GM19043 (cell line): ENCODE data around the gene BUD23.
"Not testable (repeated sequence)": the region's sequence is repeated elsewhere in the genome, so short reads cannot be mapped to it uniquely, and the experiment has no call there.

ENCODE experiments used
- ATAC-seq: cut with Tn5 transposase; IDR thresholded peaks from one replicate; pipeline ENCODE4 v1.9.1; 2021; ENCODE audit warnings: low read depth; ENCODE audit not compliant: unreplicated experiment

BUD23 gene, protein sequence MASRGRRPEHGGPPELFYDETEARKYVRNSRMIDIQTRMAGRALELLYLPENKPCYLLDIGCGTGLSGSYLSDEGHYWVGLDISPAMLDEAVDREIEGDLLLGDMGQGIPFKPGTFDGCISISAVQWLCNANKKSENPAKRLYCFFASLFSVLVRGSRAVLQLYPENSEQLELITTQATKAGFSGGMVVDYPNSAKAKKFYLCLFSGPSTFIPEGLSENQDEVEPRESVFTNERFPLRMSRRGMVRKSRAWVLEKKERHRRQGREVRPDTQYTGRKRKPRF

DNA sequence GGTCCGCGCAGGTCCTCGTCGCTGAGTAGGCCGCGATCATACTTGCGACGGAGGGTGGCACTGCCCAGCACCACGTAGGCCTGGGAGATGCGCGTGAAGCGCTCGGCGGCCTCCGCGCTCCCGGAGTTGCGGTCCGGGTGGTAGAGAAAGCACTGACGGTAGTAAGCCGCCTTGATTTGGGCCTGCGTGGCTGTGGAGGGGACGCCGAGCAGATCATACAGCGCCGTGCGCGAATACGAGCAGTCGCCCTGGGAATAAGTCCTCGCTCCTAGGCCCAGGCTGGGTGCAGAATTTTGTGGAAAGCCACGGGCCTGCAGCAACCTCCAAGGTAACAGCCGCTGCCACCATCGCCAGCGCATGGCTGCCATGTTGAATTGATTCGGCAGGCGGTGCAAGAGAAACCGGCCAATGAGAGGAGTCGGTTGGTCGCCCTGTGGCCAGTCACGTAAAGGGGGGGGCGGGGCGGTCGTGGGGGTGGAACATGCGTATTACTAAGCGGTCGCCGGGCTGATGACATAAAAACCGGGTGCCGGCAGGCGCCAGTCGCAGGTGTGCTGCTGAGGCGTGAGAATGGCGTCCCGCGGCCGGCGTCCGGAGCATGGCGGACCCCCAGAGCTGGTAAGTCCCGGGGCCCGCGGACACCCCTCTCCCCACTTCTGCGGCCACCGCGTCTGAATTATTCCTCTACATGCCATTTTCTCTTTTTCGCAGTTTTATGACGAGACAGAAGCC is at the start of gene BUD23, which contains the start of gene DNAJC30:
Gene BUD23 (plus strand): TSS at position 542 of the 732 bp plus-strand sequence. CDS start 29 bp downstream, at position 571.
Gene DNAJC30 (minus strand): TSS at position 398 of the 732 bp plus-strand sequence. CDS start 30 bp downstream, at position 368.
- peak; percentile 94 for ATAC-seq

DNA sequence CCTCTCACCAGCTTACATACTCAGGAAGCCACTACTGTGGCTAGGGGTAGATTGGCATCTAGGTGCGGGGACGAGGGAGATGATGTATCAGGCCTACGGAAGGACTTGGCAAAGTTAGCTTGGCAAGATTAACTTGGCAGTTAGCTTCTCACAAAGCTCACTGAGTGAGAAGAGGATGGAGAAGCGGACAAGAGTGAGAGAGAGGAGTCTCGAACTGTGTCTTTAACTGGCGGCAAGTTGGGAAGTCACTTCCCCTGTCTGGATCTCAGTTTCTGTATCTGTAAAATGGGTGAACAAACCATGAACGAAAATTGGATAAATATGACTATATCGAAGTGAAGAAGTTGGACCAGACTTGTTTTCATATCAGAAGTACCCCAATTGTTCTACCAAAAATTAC is 49.6 kb upstream of the BUD23 start:
- ATAC-seq = no peak

DNA sequence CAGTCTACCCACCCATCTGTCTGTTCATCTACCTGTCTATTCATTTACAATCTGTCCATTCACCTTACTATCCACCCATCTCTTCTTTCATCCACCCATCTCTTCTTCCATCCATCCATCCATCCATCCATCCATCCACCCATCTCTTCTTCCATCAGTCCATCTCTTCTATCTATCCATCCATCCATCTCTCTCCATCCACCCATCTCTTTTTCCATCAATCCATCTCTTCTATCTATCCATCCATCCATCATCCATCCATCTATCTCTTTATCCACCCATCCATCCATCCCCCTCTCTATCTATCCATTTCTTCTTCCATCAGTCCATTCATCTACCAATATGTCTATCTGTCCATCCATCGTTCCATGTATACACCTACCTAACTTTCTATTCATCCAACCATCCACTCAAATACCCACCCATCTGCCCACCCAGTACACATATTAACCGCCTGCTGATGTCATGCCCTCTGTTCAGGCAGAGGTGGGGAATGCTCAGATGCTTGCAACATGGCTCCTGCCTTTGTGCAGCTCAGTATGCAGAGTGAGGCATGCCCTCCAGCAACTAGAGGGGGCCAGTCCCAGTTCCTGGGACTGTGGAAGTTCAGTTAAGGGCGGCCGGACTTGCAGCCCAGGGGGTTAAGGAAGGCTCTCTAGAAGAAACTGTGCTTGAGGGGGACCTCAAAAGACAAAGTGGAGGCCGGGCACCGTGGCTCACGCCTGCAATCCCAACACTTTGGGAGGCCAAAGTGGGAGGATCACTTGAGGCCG is 47.8 kb upstream of the BUD23 start:
- no peak for ATAC-seq

DNA sequence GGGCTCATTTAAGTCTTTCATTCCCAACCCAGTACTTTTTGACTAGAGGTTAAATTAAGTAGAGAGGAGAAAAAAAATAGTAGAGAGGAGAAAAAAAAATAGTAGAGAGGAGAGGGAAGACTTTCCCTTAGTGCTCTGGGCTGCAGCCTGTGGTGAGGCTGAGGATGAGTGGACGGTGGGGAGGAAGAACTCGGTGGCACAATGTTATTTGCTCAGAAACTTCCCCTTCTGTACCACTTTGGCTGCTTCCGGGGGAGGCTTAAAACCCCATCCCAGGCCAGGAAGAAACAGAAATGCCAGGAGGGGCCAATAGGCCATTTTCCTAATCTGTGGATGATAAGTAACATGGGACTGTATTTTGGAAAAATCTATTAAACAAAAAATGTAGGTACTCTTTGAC is 44.5 kb upstream of the BUD23 start:
- ATAC-seq = no peak

DNA sequence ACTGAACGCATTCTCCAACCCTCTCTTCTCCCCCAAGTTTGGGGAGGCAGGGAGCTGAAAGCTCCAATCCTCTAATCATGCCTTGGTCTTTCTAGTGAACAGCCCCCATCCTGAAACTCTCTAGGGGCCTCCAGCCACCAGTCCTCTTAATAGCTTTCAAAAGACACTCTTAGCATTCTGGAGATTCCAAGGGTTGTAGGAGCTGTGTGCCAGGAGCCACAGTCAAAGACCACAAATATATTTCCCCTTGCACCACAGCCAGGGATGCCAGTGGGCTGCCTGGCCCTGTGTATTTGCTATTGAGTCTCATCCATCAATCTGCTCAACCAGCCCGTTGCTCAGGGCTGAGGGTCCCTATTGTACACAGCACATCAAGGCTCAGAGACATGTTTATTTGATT is 40.6 kb upstream of the BUD23 start:
- ATAC-seq = no peak

DNA sequence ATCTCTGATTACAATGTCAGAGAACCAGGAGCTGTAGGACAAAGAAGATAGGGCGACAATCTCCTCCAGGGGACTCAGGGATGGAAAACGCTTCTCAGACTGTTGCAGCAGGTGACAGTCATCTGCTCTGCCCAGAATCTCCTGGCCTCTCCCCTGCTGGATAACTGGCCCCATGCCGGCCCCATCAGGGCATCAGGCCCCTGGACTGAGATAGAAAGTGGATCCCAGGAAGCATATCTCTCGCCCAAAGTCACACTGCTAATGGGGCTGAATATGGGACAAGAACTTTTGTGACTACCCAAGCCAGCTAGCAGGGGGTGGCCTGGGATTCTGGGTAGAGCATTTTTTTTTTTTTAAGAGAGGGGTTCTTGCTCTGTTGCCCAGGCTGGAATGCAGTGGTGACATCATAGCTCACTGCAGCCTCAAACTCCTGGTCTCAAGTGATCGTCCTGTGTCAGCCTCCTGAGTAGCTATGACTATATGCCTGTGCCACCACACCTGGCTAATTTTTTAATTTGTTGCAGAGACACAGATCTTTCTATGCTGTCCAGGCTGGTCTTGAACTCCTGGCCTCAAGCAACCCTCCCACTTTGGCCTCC is 38.6 kb upstream of the BUD23 start:
- ATAC-seq = no peak

DNA sequence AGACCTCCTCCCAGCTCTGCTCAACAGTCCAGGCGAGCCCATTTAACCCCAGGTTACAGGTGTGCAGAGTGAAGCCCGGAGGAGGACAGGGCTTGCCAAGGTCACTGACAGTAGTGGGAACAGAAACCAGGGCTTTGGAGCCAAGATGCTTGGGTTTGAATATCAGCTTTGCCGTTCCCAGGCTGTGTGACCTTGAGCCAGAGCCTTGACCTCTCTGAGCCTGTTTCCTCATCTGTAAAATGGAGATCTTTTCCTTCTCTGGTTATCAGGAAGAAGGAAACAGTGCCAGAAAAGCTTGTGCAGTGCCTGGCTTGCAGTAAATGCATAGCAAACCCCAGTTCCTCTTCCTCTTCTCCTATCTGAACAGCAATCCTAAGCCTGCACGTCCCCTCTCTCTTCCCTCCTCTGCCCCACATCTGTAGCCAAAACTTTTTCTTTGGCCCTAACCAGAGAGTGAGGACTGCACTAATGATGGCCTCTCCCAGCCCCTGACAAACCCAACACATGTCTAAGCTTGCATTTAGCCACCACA is 37.7 kb upstream of the BUD23 start:
- no peak for ATAC-seq

DNA sequence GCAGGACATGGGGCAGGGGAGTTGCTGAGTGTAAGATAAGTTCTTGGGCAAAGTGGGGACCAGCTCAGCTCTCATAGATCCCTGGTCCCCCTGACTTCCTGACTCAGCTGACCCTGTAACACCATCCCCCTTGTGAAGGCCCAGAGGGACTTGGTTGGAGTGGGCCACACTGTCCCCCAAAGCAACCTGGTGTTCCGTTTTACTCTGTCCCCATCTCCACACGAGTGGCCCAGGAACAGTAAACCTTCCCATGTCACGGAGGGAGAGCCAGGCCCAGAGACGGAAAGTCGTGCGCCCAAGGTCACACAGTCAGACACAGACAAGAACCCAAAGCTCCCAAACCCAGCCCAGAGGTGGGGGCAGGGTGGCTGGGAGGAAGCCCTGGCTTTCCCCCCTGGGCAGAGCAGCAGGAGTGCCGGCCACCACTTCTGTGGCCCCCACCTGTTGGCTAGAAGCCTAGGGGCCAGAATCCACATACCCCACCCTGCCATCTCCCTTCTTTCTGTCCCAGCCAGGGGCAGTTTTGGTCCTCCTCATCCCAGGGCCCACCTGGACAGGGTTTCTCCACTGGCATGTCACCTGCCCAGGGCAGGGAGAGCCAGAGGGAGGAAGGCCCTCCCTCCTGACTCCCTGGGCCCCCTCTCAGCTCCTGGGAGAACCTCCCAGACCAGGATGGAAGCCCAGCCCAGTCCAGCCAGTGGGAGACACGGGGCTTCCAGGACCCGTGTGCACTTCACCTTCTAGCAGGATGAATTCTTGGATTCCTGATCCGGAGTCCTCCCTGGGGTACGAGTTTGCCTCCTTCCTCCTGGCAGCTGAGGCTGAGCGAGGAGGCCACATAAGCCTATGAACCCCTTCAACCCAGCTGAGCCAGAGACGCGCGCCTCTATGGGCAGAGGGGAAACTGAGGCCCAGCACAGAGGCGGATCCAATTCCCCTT is 36.3 kb upstream of the BUD23 start:
- ATAC-seq = no peak

DNA sequence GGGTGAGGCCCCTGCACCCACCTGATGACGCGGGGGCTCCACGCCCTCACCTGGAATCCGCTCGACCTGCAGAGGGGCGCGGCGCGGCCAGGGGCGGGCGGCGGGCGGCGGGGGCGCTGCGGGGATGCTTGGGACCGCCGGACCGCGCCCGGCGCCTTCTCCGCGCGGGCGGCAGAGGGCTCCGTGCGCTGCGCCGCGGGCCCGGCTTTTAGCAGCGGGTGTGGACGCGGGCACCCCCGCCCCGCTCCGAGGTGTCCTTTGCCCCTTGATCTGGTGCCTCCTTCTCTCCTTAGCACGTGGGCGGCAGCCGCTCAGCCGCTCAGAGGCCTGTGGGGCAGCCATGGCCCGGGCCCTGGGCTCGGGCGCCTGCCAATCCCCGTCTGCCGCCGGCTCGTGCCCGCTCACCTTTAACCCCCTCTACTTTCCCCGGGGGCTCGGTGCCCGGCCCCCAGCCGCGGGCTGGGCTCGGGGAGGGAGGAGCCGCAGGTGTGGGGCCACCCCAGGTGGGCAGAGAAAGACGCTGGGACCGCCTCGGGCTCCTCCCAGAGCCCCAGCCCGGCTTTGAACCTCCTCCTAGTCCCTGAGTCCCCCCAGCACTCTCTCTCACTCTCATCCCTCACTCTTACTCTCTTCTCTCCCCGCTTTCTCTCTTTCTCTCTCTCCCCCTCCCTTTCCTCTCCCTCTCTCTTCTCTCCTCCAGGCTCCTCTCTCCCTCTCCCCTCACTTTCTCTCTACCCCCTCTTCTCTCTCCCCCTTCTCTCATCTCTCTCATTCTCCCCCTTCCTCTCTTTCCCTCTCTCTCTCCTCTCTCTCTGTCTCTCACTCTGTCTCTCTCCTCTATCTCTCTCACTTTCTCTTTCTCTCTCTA is 35.4 kb upstream of the BUD23 start:
- no peak for ATAC-seq

DNA sequence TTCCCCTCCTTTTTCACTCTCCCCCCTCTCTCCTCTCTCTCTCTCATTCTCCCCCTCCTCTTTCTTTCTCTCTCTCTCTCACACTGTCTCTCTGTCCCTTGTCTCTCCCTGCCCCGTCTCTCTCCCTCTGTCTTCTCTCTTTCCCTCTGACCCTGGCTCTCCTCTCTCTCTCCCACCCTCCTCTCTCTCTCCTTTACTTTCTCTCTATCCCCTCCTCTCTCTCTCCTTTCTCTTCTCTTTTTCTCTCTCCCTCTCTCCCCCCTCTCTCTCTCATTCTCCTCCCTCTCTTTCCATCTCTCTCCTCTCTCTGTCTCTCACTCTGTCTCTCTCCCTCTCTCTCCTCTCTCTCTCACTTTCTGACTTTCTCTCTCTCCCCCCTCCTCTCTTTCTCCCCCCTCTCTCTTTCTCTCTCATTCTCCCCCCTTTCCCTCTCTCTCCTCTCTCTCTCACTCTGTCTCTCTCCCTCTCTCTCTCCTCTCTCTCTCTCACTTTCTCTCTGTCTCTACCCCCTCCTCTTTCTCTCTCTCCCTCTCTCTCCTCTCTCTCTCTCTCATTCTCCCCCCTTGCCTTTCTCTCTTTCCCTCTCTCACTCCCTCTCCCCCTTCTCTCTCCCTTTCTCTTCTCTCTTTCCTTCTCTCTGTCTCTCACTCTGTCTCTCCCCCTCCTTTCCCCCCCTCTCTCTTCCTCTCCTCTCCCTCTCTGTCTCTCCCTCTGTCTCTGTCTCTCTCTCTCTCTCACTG is 34.6 kb upstream of the BUD23 start:
- ATAC-seq = no peak

DNA sequence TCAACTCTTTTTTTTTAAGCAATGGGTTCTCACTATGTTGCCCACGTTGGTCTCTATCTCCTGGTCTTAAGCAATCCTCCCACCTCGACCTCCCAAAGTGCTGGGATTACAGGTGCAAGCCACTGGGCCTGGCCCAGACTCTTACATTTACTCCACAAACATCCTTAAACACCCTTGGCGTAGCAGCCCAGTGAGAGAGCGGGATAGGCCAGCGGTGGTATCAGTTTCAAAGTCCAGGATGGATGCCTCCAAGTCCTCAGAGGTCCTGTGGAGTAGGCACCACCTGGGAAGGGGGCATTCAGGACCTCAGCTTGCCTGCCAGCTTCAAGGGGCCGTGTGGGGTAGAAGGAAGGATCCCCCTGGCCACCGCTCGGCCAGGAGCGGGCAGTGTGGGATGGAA is 33.8 kb upstream of the BUD23 start:
- ATAC-seq = no peak

DNA sequence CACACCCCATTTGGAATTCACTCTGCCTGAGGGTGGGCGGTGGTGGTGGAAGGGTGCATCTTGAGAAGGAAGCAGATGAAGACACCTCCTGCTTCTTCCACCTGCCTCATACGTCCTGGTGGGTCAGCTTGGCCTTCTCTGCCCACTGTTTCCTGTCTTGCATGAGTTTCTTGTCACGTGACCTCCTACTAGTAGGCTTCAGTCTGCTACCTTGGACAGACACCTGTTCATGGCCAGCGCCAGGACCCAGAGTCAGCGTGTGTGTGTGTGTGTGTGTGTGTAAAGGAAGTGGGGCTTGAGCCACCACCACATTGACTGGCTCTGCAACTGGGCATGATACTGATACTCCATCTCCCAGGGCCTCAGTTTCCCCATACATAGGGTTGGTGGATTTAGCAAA is 32.9 kb upstream of the BUD23 start:
- no peak for ATAC-seq

DNA sequence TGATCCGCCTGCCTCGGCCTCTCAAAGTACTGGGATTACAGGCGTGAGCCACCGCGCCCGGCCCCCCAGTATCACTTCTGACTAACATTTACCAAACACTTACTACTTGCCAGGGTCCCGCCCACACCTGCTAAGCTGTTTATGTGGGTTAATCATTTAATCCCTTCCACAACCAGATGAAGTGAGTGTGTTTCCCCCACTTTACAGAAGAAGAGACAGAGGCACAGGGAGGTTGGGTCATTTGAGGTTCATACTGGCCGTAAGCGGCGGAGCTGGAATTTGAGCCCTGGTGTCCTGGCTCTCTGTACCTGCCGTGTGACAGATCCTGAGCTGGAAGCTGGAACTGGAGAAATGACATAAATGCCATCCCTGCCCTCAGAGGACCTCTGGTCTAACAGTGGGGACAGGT is 30.9 kb upstream of the BUD23 start:
- no peak for ATAC-seq

DNA sequence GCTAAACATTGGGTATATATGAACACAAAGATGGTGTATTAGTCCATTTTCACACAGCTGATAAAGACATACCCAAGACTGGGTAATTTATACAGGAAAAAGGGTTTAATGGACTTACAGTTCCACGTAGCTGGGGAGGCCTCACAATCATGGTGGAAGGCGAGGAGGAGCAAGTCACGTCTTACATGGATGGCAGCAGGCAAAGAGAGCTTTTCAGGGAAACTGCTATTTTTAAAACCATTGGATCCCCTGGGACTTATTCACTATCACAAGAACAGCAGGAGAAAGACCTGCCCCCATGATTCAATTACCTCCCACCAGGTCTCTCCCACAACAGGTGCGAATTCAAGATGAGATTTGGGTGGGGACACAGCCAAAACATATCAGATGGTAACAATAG is 28.1 kb upstream of the BUD23 start:
- ATAC-seq = not testable (repeated sequence)

DNA sequence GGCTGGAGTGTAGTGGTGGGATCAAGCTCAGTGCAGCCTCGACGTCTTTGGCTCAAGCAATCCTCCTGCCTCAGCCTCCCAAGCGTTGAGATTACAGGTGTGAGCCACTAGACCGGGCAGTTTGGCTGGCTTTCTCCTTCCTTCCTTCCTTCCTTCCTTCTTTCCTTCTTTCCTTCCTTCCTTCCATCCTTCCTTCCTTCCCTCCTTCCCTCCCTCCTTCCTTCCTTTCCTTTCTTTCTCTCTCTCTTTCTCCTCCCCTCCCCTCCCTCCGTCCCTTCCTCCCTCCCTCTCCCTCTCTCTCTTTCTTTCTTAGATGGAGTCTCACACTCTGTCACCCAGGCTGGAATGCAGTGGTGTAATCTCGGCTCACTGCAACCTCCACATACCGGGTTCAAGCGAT is 23.4 kb upstream of the BUD23 start:
- ATAC-seq = no peak

DNA sequence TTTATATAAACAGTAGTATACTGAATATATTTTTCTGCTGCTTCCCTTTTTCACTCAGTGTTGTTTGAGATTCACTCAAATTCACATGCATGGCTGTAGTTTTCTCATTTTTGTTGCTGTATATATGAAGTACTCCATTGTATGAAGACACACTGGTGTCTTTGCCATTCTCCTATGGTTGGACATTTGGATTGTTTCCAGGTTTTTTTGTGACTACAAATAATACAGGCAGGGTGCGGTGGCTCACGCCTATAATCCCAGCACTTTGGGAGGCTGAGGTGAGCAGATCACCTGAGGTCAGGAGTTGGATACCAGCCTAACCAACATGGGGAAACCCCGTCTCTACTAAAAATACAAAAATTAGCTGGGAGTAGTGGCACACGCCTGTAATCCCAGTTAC is 22.8 kb upstream of the BUD23 start:
- ATAC-seq = not testable (repeated sequence)

DNA sequence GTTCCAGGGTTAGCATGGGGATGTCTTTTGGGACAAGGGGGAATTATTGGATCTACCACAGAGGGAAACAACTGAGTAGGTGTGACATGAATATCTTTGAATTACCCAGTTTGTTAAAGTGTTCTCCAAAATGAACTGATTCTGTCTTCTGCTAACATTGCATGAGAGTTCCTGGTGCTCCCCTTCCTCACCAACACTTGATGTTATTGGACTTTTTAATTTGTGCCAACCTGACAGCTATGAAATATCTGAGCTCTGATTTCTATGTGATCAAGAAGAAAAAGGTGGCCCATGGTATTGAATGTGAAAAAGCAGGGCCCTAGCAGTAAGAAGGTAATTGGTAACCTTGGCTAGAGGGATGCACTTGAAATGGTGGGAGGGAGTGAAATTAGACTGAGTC is 20.4 kb upstream of the BUD23 start:
- no peak for ATAC-seq
